OCI-LY3 (cell line): ENCODE data around the gene ROBO2.

Experiments
- CTCF ChIP-seq: fragments of 200-600, 300-600 bp; sonication (generic); IDR thresholded peaks from 2 replicates; pipeline ENCODE4 v1.5.1; 2014; ENCODE audit warnings: antibody characterized with exemption, low read length, low read depth
- EZH2phosphoT487 ChIP-seq: fragments of 200-600 bp; shearing (Covaris generic); IDR thresholded peaks from 2 replicates; pipeline ENCODE4 v1.6.1; 2018; ENCODE audit warnings: antibody characterized with exemption, mixed run types, low read depth

- TF ChIP-seq CTCF (no peak), EZH2phosphoT487 (no peak)
Observed at GRCh38 chr3:77668376-77668775, 628.5 kb downstream of the ROBO2 start.
